Uterus (tissue), 2 donors: ENCODE results near the gene GALNT14.

Source experiments
- POLR2A ChIP-seq, 2 donors: fragments of 450-650 bp; IDR thresholded peaks; one replicate each; pipeline ENCODE4 v1.6.1; 2016; ENCODE audit warnings: antibody characterized with exemption in 2 of 2, mild to moderate bottlenecking in 1 of 2, moderate library complexity in 1 of 2
- TF ChIP-seq, protein P1 (sequence below), 4 experiments: fragments of 200-600 bp in 2 of 4; fragments of 450-650 bp in 2 of 4; sonication (generic) in 2 of 4; IDR thresholded peaks; one replicate each; pipeline ENCODE4 v1.5.1; 2016 to 2019; ENCODE audit warnings: antibody characterized with exemption in 4 of 4, mild to moderate bottlenecking in 2 of 4, moderate library complexity in 1 of 4

DNA sequence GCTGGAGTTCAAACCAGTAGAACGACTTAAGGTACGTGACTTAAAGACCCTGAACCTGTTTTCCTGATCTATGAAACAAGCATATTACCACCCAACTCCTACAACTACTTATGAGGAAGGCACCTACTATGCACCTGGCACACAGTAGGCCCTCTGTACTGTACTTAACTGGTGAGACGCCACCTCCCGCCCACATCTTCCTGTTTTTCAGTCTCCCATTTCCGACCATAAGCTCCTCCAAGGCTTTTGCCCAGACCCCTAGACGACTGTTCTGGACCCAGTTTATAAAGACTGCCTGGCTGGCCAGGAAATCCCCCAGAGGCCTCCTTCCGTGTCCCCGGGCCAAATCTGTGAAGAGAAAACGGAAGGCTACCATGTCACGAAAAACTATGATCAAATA, 1.5 kb downstream of the GALNT14 start:
- TF ChIP-seq, protein P1, sequence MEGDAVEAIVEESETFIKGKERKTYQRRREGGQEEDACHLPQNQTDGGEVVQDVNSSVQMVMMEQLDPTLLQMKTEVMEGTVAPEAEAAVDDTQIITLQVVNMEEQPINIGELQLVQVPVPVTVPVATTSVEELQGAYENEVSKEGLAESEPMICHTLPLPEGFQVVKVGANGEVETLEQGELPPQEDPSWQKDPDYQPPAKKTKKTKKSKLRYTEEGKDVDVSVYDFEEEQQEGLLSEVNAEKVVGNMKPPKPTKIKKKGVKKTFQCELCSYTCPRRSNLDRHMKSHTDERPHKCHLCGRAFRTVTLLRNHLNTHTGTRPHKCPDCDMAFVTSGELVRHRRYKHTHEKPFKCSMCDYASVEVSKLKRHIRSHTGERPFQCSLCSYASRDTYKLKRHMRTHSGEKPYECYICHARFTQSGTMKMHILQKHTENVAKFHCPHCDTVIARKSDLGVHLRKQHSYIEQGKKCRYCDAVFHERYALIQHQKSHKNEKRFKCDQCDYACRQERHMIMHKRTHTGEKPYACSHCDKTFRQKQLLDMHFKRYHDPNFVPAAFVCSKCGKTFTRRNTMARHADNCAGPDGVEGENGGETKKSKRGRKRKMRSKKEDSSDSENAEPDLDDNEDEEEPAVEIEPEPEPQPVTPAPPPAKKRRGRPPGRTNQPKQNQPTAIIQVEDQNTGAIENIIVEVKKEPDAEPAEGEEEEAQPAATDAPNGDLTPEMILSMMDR (IDR thresholded peaks at IDR 0.05), result no peak
- TF ChIP-seq POLR2A (IDR thresholded peaks at IDR 0.05), result no peak
